Measurements from ENCODE around the gene HCK. TPM values are rescaled to one million over a fixed set of nuclear protein-coding genes. Genes with fewer than 3 reads are reported as not detected.

The HCK gene
- total RNA-seq, 2 donors from 2014 or later = 1.3 to 7.5 TPM

DNA sequence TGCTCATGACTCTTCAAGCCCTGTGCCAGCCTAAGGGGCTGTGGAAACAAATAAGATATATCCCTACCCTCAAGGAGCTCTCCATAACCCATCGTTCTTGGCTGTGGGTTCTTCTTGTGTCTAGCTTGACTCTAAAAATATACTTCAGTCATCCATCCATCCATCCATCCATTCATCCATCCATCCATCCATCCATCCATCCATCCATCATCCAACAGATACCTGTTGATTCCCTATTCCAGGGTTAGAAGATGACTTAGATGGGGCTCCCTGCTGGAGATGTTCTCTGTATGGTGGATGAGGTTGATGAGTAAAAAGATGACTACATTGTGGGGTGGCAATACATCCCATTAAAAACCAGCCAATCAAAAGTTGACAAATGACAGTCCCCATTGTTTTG is 23.5 kb downstream of the HCK start:
- H3K27me3 Mint-ChIP-seq = peaks cover 43% of the 10 kb centered on the region
- no peak for ATAC-seq

DNA sequence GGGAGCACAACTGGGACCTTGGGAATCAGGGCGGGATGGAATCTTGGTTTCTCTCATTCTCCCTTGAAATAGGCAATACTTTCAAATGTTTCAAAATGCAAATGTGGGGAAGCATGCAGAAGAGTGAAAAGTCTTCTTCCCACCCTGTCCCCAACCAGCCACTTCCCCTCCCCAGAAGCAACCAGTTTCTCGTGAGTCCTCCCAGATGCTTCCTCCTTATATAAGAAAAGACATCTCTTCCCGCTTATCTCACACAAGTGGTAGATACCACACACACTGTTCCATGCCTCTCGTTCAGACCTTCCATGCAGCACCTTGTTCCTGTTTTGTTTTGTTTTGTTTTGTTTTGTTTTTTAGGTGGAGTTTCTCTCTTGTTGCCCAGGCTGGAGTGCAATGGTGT is 25.1 kb downstream of the HCK start:
- H3K4me3 Mint-ChIP-seq = no peak overlapping the region
- H3K36me3 Mint-ChIP-seq (ENCODE audit: low read depth) = peaks cover 3% of the 10 kb centered on the region
- H3K4me1 Mint-ChIP-seq = peaks cover 2% of the 10 kb centered on the region
- H3K9me3 ChIP-seq (ENCODE audit: control insufficient read depth, low read length, poor library complexity, severe bottlenecking) = no peaks in the 10 kb centered on the region
- no peak for DNase-seq
- no peak overlapping the region for H3K27ac Mint-ChIP-seq
- H3K27me3 Mint-ChIP-seq = peaks cover 56% of the 10 kb centered on the region
- ATAC-seq = no peak

More for the DNA sequence above, 23.5 kb downstream of the HCK start:
- H3K4me3 Mint-ChIP-seq = no peak overlapping the region
- peaks cover 2% of the 10 kb centered on the region for H3K36me3 Mint-ChIP-seq (ENCODE audit: low read depth)
- H3K27ac Mint-ChIP-seq = no peak overlapping the region
- H3K9me3 ChIP-seq (ENCODE audit: control insufficient read depth, low read length, poor library complexity, severe bottlenecking) = no peaks in the 10 kb centered on the region
- peaks cover 3% of the 10 kb centered on the region for H3K4me1 Mint-ChIP-seq
- DNase-seq = no peak

DNA sequence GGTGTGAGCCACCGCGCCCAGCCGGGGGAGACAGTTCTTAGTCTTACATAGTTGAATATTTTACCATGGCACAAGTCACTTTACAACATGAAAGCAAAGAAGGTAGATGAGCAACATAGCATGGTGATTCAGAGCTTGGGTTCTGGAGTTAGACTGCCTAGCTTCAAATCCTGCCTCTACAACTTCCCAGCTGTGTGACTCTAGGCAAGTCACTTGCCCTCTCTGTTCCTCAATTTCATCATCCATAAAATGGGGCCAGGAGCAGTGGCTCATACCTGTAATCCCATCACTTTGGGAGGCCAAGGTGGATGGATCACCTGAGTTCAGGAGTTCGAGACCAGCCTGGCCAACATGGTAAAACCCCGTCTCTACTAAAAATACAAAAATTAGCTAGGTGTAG is 26.3 kb downstream of the HCK start:
- ATAC-seq = no peak

DNA sequence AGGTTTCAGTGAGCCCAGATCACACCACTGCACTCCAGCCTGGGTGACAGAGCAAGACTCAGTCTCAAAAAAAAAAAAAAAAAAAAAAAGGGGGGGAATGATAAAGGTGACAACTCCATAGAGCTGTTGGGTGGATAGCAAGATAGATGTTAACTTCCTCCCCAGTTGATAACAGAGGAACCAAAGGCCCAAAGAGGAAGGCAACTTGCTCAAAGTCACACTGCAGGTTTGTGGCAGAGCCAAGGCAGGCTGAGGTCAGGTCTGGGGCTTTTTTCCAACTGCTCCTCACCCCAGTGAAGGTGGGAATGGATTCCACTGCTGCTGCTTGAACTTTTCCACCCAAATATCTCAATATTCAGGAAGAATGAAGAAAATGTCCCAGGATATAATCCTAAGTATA is 26.7 kb downstream of the HCK start:
- peaks cover 2% of the 10 kb centered on the region for H3K4me1 Mint-ChIP-seq
- DNase-seq = no peak
- H3K27ac Mint-ChIP-seq = no peak overlapping the region
- no peak for ATAC-seq
- peaks cover 67% of the 10 kb centered on the region for H3K27me3 Mint-ChIP-seq
- H3K9me3 ChIP-seq (ENCODE audit: control insufficient read depth, low read length, poor library complexity, severe bottlenecking) = no peaks in the 10 kb centered on the region
- no peak overlapping the region for H3K4me3 Mint-ChIP-seq
- H3K36me3 Mint-ChIP-seq (ENCODE audit: low read depth) = peaks cover 3% of the 10 kb centered on the region

More for the DNA sequence above, 26.3 kb downstream of the HCK start:
- peaks cover 3% of the 10 kb centered on the region for H3K36me3 Mint-ChIP-seq (ENCODE audit: low read depth)
- H3K27me3 Mint-ChIP-seq = peaks cover 64% of the 10 kb centered on the region
- peaks cover 2% of the 10 kb centered on the region for H3K4me1 Mint-ChIP-seq
- no peak overlapping the region for H3K4me3 Mint-ChIP-seq
- DNase-seq = no peak
- H3K27ac Mint-ChIP-seq = no peak overlapping the region
- no peaks in the 10 kb centered on the region for H3K9me3 ChIP-seq (ENCODE audit: control insufficient read depth, low read length, poor library complexity, severe bottlenecking)

DNA sequence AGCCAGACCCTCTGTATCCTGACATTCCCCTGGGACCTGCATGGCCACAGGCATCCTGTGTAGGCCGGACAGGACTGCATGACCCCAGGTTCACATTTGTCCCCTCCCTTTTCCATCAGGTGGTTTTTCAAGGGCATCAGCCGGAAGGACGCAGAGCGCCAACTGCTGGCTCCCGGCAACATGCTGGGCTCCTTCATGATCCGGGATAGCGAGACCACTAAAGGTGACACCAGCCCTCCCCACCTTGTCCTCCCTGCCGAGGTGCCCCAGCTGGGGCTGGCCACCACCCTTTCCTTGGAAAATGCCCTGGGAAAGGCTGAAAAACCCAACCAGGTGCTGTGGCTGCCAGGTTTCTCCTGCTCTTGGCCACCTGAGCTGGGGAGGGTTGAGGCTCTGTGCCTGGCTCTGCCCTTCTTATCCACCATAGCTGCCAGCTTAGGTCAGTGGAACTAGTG is 27.6 kb downstream of the HCK start:
- Mint-ChIP-seq H3K27ac (no peak overlapping the region), H3K4me3 (no peak overlapping the region), H3K27me3 (peaks cover 74% of the 10 kb centered on the region), H3K4me1 (peaks cover 2% of the 10 kb centered on the region), H3K36me3 (ENCODE audit: low read depth) (peaks cover 3% of the 10 kb centered on the region)
- H3K9me3 ChIP-seq (ENCODE audit: control insufficient read depth, low read length, poor library complexity, severe bottlenecking) = no peaks in the 10 kb centered on the region
- no peak for ATAC-seq
- DNase-seq = no peak

DNA sequence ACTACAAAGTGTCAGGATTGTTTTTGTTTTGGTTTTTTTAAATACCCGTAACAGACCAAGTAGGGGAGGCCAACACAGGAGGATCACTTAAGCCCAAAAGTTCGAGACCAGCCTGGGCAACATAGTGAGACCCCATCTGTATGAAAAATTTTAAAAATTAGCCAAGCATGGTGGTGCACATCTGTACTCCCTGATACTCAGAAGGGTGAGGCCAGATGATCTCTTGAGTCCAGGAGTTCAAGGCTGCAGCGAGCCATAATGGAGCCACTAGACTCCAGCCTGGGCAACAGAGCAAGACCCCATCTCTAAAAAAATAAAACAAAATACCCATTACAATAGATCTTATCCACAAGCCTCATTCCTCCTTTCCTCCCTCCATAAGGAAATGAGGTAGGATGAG is 28.7 kb downstream of the HCK start:
- no peak for ATAC-seq

DNA sequence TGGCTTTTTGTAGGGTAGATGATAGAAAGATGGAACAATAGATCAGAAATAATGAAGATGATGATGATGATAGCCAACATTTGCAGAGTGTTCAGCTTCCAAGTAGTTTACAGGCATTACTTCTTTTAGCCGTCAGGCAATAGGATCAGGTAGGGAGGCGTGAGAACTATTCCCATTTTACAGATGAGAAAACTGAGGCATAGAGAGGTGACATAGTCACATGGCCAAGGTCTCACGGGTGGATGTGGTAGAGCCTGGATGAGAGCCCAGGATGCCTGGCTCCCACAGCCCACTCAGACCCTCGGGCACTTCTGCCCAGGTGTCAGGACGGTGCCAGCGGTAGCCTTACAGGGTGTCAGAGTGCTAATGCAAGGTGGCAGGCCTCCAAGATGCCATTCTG is 31.4 kb downstream of the HCK start:
- no peak for DNase-seq
- H3K9me3 ChIP-seq (ENCODE audit: control insufficient read depth, low read length, poor library complexity, severe bottlenecking) = no peaks in the 10 kb centered on the region

More for the DNA sequence above, 28.7 kb downstream of the HCK start:
- DNase-seq = no peak
- H3K9me3 ChIP-seq (ENCODE audit: control insufficient read depth, low read length, poor library complexity, severe bottlenecking) = no peaks in the 10 kb centered on the region
- Mint-ChIP-seq H3K36me3 (ENCODE audit: low read depth) (peaks cover 3% of the 10 kb centered on the region), H3K4me3 (peak overlapping the region; percentile 19), H3K27me3 (peaks cover 70% of the 10 kb centered on the region), H3K27ac (no peak overlapping the region), H3K4me1 (peaks cover 2% of the 10 kb centered on the region)

DNA sequence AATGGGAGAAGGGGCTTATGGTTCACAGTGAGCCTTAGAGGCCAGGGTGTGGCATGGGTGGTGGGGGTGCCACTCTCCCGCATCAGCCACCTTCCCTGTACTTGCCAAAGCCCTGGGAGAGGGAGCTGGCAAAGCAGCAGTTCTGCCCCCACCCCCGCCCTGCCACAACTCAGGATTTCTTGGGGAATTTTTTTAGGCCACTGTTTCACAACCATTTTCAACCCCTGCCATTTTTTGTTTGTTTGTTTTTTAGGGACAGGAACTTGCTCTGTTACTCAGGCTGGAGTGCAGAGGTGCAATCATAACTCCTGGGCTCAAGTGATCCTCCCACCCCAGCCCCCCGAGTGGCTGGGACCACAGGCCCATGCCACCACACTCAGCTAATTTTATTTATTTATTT is 35.0 kb downstream of the HCK start:
- DNase-seq = no peak
- no peak for ATAC-seq
- no peaks in the 10 kb centered on the region for H3K9me3 ChIP-seq (ENCODE audit: control insufficient read depth, low read length, poor library complexity, severe bottlenecking)
- Mint-ChIP-seq H3K36me3 (ENCODE audit: low read depth) (no peaks in the 10 kb centered on the region), H3K27me3 (peaks cover 36% of the 10 kb centered on the region), H3K4me1 (peaks cover 2% of the 10 kb centered on the region), H3K4me3 (no peak overlapping the region), H3K27ac (no peak overlapping the region)

More for the DNA sequence above, 31.4 kb downstream of the HCK start:
- Mint-ChIP-seq H3K4me1 (no peaks in the 10 kb centered on the region), H3K36me3 (ENCODE audit: low read depth) (peaks cover 2% of the 10 kb centered on the region), H3K27me3 (peaks cover 59% of the 10 kb centered on the region), H3K4me3 (no peak overlapping the region), H3K27ac (no peak overlapping the region)
- no peak for ATAC-seq

DNA sequence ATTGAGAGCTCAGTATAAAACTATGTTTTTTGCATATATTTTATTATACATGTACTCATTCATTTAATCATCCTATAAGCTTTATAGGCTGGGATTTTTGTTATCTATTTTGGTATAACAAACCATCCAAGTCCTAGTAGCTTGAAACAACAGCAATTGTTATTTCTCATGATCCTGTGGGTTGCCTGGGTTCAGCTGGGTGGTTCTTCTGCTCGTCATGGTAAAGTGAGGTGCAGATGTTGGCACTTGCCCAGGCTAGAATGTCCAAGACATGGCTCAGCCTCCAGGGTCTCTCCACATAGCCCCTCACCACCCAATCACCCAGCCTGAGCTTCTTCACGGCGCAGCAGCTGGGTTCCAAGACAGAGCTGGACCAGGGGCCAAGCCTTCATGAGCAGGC is 36.7 kb downstream of the HCK start:
- H3K36me3 Mint-ChIP-seq (ENCODE audit: low read depth) = no peaks in the 10 kb centered on the region
- H3K9me3 ChIP-seq (ENCODE audit: control insufficient read depth, low read length, poor library complexity, severe bottlenecking) = no peaks in the 10 kb centered on the region

DNA sequence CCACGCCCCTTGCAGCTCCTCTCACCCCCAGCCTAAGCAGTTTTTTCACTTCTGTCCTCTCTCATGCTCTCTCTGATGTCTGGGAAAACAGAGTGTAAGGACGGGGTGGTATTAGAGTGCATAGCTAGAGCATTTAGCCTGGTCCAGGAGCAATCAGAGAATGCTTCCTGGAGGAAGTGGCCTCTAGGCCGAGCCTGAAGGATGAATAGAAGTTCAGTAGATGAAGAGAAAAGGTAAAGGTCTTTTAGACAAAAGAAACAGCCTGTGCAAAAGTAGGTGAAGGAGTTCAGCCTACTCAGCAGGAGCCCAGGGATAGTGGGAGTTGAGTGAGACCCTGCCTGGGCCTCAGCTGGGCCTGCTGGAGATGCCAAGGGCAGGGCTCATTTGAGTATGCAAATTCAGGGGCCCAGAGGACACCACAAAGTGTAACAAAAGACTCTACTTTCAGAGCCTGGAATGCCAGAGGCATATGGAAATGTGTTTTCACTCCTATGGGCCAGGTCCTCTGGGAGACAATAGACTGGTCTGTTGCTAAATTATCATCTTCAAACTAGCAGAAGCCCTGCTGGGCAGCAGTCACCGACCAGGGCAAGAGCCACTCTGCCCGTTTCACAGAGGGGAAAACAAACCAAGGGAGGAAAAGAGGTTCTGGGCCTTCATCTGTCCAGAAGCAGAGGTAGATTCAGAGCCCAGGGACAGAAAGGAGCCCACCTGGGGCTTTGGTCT is 37.8 kb downstream of the HCK start:
- Mint-ChIP-seq H3K4me3 (no peak overlapping the region), H3K27me3 (peaks cover 36% of the 10 kb centered on the region), H3K4me1 (peaks cover 7% of the 10 kb centered on the region), H3K27ac (no peak overlapping the region), H3K36me3 (ENCODE audit: low read depth) (no peaks in the 10 kb centered on the region)
- no peak for ATAC-seq
- H3K9me3 ChIP-seq (ENCODE audit: control insufficient read depth, low read length, poor library complexity, severe bottlenecking) = no peaks in the 10 kb centered on the region
- no peak for DNase-seq

More for the DNA sequence above, 36.7 kb downstream of the HCK start:
- Mint-ChIP-seq H3K27ac (no peak overlapping the region), H3K4me1 (peaks cover 5% of the 10 kb centered on the region), H3K4me3 (no peak overlapping the region), H3K27me3 (peaks cover 37% of the 10 kb centered on the region)
- DNase-seq = no peak
- no peak for ATAC-seq

DNA sequence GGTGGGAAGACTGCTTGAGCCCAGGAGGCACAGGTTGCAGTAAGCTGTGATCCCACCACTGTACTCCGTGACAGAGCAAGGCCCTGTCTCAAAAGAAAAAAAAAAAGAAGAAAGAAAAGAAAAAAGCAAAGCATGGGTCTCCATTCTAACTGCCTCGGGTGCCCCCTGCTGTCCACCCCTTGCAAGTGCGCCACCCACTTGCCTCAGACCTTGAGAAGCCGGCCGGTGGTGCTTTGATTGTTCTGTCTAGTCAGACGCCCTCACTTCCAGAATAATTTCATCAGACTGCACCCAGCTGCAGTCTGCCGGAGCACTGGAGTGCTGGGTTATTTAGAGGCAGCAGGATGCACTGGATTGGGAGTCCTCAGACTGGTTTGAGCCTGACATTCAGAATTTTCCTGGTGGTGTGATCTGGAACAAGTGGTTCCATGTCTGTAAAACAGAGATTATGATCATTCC is 39.9 kb downstream of the HCK start:
- H3K9me3 ChIP-seq (ENCODE audit: control insufficient read depth, low read length, poor library complexity, severe bottlenecking) = no peaks in the 10 kb centered on the region
- Mint-ChIP-seq H3K4me3 (no peak overlapping the region), H3K4me1 (peaks cover 7% of the 10 kb centered on the region), H3K27me3 (peaks cover 26% of the 10 kb centered on the region), H3K27ac (no peak overlapping the region), H3K36me3 (ENCODE audit: low read depth) (no peaks in the 10 kb centered on the region)
- DNase-seq = peak; percentile 48 to 67 (median 56)
- ATAC-seq = peak; percentile 91

DNA sequence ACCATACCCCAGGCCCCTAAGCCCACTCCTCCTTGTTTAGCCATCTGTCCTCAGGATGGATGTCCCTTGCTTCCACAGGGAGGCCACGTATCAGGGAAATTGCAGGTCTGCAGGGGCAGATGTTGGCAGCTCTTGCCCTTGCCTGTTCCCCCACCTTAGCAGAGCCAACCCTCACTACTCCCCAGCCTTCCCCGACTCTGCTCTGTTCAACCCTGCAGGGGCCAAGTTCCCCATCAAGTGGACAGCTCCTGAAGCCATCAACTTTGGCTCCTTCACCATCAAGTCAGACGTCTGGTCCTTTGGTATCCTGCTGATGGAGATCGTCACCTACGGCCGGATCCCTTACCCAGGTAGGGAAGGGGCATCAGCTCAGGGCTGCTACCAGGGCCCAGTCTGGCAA is 46.7 kb downstream of the HCK start:
- ATAC-seq (no peak), DNase-seq (no peak)
- no peak overlapping the region for H3K4me3 Mint-ChIP-seq
- H3K9me3 ChIP-seq (ENCODE audit: control insufficient read depth, low read length, poor library complexity, severe bottlenecking) = no peaks in the 10 kb centered on the region
- peaks cover 60% of the 10 kb centered on the region for H3K27me3 Mint-ChIP-seq
- peaks cover 4% of the 10 kb centered on the region for H3K36me3 Mint-ChIP-seq (ENCODE audit: low read depth)
- H3K4me1 Mint-ChIP-seq = peaks cover 3% of the 10 kb centered on the region
- H3K27ac Mint-ChIP-seq = no peak overlapping the region

DNA sequence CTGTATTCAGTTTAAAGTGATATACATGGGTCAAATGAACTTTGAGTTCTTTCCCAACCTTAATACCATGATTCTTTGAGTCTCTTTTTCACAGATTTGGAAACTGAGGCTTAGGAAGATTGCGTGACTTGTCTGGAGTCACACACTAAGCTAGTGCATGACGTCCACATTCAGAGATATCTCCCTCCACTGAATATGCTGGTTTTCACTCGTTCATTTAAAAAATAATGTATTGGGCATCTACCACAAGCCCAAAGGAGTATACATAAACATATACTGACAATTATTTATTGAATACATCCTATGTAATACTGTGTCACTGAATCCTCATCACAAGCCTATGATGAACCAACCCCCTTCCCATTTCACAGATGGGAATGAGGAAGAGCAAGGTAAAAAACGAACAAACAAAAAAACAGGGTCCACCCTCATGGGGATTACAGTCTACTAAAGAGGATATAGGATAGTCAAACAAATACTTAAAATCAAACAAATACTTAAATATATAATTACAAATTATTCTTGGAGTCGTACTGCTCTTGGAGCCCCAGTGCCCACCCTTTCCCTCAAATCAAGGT is 56.9 kb downstream of the HCK start:
- Mint-ChIP-seq H3K27me3 (peaks cover 3% of the 10 kb centered on the region), H3K4me3 (peak overlapping the region; percentile 97), H3K27ac (peak overlapping the region; percentile 100), H3K36me3 (ENCODE audit: low read depth) (peaks cover 6% of the 10 kb centered on the region), H3K4me1 (peaks cover 25% of the 10 kb centered on the region)
- no peaks in the 10 kb centered on the region for H3K9me3 ChIP-seq (ENCODE audit: control insufficient read depth, low read length, poor library complexity, severe bottlenecking)
- DNase-seq (no peak), ATAC-seq (no peak)
